ENCODE measurements around the gene NUP160. TPM values are rescaled to one million over a fixed set of nuclear protein-coding genes. Genes with fewer than 3 reads are reported as not detected.

Gene NUP160
- total and polyA plus RNA-seq, 2 of the 13 experiments (the other 11 are each of a cell fraction or from before 2014, with no cell fraction given) = 28.3 to 43.5 TPM

- TF ChIP-seq NR0B2 (CRISPR knock-in tag; IDR thresholded peaks at IDR 0.05) = no peak
- TF ChIP-seq GATAD2A (CRISPR knock-in tag; IDR thresholded peaks at IDR 0.05) = no peak
Measured at GRCh38 chr11:47768101-47768612, 80.0 kb downstream of the NUP160 start (continued).

- FAIRE-seq (no peak), DNase-seq (ENCODE audit: low spot score) (peak; percentile 28), ATAC-seq (peak; percentile 14)
- in situ Hi-C loops (cut with HindIII; ENCODE audit: extremely low pct_ligation_motif_present, low pct_unique_long_range_greater_than_20kb) (no loop called here), intact Hi-C loops (cut with micrococcal nuclease; ENCODE audit: unreplicated experiment) (no loop called here)
- 0% methylated on average over 27 of the region's 65 CpGs for WGBS (ENCODE audit: low lambda C conversion rate)
- ChIA-PET CTCF (ENCODE audit: low intra/inter-chr PET ratio, low total read pairs) (no interaction called here), POLR2A (interaction anchor here (0.5 to 1.4 kb wide), 6 partner anchors 9 to 165 kb away, joined by 3 to 5 read pairs (median 4); partner anchors contain the start of gene AGBL2)
- BruUV-seq (replicated peaks) = no TSS peak
- peak overlapping the region; percentile 82 for H3K27ac ChIP-seq (ENCODE audit: extremely low read length, insufficient read depth, low read length)
- H3K36me3 ChIP-seq (replicated peaks in 1 of 2; ENCODE audit: control insufficient read depth in 1 of 2, insufficient read depth in 2 of 2, low read length in 2 of 2) = peaks cover 5 to 23% of the 10 kb centered on the region in 2 experiments; a peak in 4 of 5 replicates
- H3K9me3 ChIP-seq (ENCODE audit: low read length) = no peaks in the 10 kb centered on the region
- H3K4me1 ChIP-seq (ENCODE audit: insufficient read depth, low read length) = peaks cover 21% of the 10 kb centered on the region
- H3K4me3 ChIP-seq (replicated peaks in 1 of 3; ENCODE audit: insufficient read depth in 1 of 3, low read depth in 2 of 3, low read length in 3 of 3) = peak overlapping the region; percentile 78 to 95 (median 89)
- peak overlapping the region; percentile 78 for H3K4me2 ChIP-seq (ENCODE audit: low read depth, low read length)
- no peak overlapping the region for H2AFZ ChIP-seq (ENCODE audit: low read length)
- peaks cover 16% of the 10 kb centered on the region for H4K20me1 ChIP-seq (ENCODE audit: insufficient read depth, low read length)
- no peaks in the 10 kb centered on the region; a peak in 2 of 5 replicates for H3K27me3 ChIP-seq (ENCODE audit: control insufficient read depth in 1 of 2, insufficient read depth in 2 of 2, low read length in 2 of 2)
- H3K79me2 ChIP-seq (ENCODE audit: insufficient read depth, low read length) = peaks cover 45% of the 10 kb centered on the region
- H3K9ac ChIP-seq (ENCODE audit: insufficient read depth, low read depth, low read length) = peak overlapping the region; percentile 98
- TF ChIP-seq NCOA2 (CRISPR knock-in tag; IDR thresholded peaks at IDR 0.05) (no peak; the same call in 1 of the 2 replicates), FOXM1 (CRISPR knock-in tag; IDR thresholded peaks at IDR 0.05) (no peak), ZBTB40 (IDR thresholded peaks at IDR 0.05) (no peak), ZBTB40 (CRISPR knock-in tag; IDR thresholded peaks at IDR 0.05) (peak; percentile 58; the same call in 1 of the 2 replicates), NR2F1 (CRISPR knock-in tag; IDR thresholded peaks at IDR 0.05) (no peak), ATF7-NPFF (CRISPR knock-in tag; IDR thresholded peaks at IDR 0.05; ENCODE audit: low read depth) (peak; percentile 62; the same call in 1 of the 2 replicates), BRCA1 (CRISPR knock-in tag; IDR thresholded peaks at IDR 0.05) (0 out of 2 replicates have a peak, but pooled peaks have one; percentile 65), JDP2 (CRISPR knock-in tag; IDR thresholded peaks at IDR 0.05; ENCODE audit: borderline replicate concordance) (peak; percentile 24; the same call in 1 of the 2 replicates), SOX5 (CRISPR knock-in tag; IDR thresholded peaks at IDR 0.05; ENCODE audit: borderline replicate concordance) (no peak)
Measured at GRCh38 chr11:47766509-47767227, 81.5 kb downstream of the NUP160 start.

Measured in HepG2 (cell line).